HEK293T (cell line): ENCODE measurements around the gene XRCC2.

Experiments
- ARNT ChIP-seq: fragments of 450-650 bp; IDR thresholded peaks from 2 replicates; pipeline ENCODE4 v1.6.1; 2017; ENCODE audit warnings: mild to moderate bottlenecking
- BHLHE40 ChIP-seq: fragments of 450-650 bp; IDR thresholded peaks from 2 replicates; pipeline ENCODE4 v1.6.1; 2016; ENCODE audit warnings: mild to moderate bottlenecking, moderate library complexity, borderline replicate concordance
- CTBP1 ChIP-seq: fragments of 450-650 bp; IDR thresholded peaks from 2 replicates; pipeline ENCODE4 v1.6.1; 2016; ENCODE audit warnings: borderline replicate concordance
- ELF4 ChIP-seq: fragments of 450-650 bp; IDR thresholded peaks from 2 replicates; pipeline ENCODE4 v1.6.1; 2017; ENCODE audit warnings: antibody characterized with exemption
- FOXA1 ChIP-seq: fragments of 450-650 bp; IDR thresholded peaks from 2 replicates; pipeline ENCODE4 v1.6.1; 2016; ENCODE audit warnings: mild to moderate bottlenecking
- FOXM1 ChIP-seq: fragments of 450-650 bp; IDR thresholded peaks from 2 replicates; pipeline ENCODE4 v1.6.1; 2017; ENCODE audit warnings: mild to moderate bottlenecking, borderline replicate concordance
- HDGF ChIP-seq: fragments of 450-650 bp; IDR thresholded peaks from 2 replicates; pipeline ENCODE4 v1.6.1; 2017; ENCODE audit warnings: antibody characterized with exemption, borderline replicate concordance
- L3MBTL2 ChIP-seq: fragments of 450-650 bp; conservative IDR thresholded peaks from 2 replicates; pipeline ENCODE4 v1.6.1; 2016; ENCODE audit warnings: mild to moderate bottlenecking
- LEF1 ChIP-seq: fragments of 450-650 bp; IDR thresholded peaks from 2 replicates; pipeline ENCODE4 v1.6.1; 2017; ENCODE audit warnings: mild to moderate bottlenecking, borderline replicate concordance
- NFRKB ChIP-seq: fragments of 450-650 bp; IDR thresholded peaks from 2 replicates; pipeline ENCODE4 v1.6.1; 2016; ENCODE audit warnings: mild to moderate bottlenecking, moderate library complexity
- SP1 ChIP-seq: fragments of 450-650 bp; IDR thresholded peaks from 2 replicates; pipeline ENCODE4 v1.6.1; 2017
- SUZ12 ChIP-seq: fragments of 450-650 bp; IDR thresholded peaks from 2 replicates; pipeline ENCODE4 v1.6.1; 2016; ENCODE audit warnings: mild to moderate bottlenecking
- ZNF384 ChIP-seq: fragments of 450-650 bp; IDR thresholded peaks from 2 replicates; pipeline ENCODE4 v1.6.1; 2016
- TF ChIP-seq, protein P1 (sequence below): fragments of 450-650 bp; IDR thresholded peaks from 2 replicates; pipeline ENCODE4 v1.6.1; 2016

GRCh38 chr7:152618427-152618826 lies 57.5 kb downstream of the XRCC2 start:
- no peak for TF ChIP-seq L3MBTL2
- TF ChIP-seq SUZ12 = no peak
- TF ChIP-seq, protein P1, sequence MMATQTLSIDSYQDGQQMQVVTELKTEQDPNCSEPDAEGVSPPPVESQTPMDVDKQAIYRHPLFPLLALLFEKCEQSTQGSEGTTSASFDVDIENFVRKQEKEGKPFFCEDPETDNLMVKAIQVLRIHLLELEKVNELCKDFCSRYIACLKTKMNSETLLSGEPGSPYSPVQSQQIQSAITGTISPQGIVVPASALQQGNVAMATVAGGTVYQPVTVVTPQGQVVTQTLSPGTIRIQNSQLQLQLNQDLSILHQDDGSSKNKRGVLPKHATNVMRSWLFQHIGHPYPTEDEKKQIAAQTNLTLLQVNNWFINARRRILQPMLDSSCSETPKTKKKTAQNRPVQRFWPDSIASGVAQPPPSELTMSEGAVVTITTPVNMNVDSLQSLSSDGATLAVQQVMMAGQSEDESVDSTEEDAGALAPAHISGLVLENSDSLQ = no peak
- no peak for TF ChIP-seq CTBP1
- no peak for TF ChIP-seq FOXM1
- TF ChIP-seq HDGF = no peak
- no peak for TF ChIP-seq FOXA1
- no peak for TF ChIP-seq ELF4
- no peak for TF ChIP-seq LEF1
- no peak for TF ChIP-seq SP1
- no peak for TF ChIP-seq BHLHE40
- TF ChIP-seq ARNT = no peak
- TF ChIP-seq ZNF384 = no peak
- TF ChIP-seq NFRKB = no peak
